NCI-H2107 (cell line): ENCODE data around the gene CCDC116.
"Not testable (repeated sequence)": the region's sequence is repeated elsewhere in the genome, so short reads cannot be mapped to it uniquely, and the experiment has no call there.

Experiments
- DNase-seq: peaks from one replicate; lab custom pipeline; 2025; lab: John Stamatoyannopoulos, UW

Gene CCDC116, protein sequence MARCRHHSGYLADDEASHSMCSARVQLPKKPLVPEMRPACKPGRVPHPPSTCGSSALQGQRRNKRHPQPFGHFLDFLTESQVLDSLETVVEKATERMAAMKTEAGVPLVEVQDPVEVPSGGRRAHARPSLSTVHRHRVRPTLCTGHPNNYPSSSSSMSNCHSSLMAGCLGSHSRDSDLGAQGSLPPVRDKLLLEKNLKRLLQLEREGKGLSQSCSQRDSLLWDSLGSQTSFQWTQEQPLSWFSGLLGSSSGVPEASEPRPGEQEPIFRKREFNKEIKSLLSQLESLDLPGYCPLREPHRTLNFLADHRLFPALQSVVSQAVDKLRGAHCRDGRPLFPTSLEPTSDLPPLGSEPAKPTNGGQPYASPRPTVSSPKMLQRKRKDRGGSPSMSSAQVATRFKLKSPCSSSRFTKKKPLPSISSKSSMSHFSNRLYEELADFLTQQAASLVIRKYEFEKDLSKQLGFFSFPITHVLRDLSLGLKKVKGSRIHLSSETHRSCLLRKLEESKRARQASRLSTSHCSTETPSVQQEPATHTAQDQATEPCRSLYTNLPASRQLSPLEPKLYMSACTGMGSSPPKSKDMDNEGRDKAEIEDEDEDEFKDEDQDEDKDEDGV

DNA sequence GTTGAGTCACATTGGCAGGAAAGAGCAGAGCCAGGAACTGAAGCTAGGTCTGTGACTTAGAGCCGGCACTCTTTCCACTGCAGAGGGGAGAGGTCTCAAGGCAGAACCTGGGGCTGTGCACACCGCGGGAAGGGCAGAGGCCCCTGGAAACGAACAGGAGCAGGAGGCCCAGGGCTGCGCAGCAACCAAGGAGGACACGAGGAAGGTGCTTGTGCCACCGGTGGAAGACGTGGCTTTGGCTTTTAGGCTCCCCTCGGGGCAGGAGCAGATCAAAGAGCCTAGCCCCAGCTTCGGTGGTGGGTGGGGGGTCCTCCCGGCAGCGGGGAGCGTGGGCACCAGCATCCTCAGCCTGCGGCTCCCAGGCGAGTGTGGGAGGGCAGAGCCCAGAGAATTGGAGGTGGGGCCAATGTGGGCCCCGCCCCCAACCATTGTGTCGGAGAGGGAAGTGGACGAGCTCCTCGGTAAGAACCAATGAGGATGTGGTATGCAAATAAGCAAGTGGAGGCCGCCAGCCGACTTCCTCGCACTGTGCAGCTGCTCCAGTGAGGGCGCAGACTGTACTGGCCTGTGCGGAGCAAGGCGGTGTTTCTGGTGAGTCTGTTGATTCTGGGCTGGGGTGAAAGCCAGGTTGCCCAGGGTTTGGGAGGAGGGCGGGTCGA lies at the start of gene CCDC116:
CCDC116 (plus strand) TSS at position 524 of the 659 bp plus-strand sequence. CDS start 422 bp downstream, outside the sequence.
- no peak for DNase-seq

DNA sequence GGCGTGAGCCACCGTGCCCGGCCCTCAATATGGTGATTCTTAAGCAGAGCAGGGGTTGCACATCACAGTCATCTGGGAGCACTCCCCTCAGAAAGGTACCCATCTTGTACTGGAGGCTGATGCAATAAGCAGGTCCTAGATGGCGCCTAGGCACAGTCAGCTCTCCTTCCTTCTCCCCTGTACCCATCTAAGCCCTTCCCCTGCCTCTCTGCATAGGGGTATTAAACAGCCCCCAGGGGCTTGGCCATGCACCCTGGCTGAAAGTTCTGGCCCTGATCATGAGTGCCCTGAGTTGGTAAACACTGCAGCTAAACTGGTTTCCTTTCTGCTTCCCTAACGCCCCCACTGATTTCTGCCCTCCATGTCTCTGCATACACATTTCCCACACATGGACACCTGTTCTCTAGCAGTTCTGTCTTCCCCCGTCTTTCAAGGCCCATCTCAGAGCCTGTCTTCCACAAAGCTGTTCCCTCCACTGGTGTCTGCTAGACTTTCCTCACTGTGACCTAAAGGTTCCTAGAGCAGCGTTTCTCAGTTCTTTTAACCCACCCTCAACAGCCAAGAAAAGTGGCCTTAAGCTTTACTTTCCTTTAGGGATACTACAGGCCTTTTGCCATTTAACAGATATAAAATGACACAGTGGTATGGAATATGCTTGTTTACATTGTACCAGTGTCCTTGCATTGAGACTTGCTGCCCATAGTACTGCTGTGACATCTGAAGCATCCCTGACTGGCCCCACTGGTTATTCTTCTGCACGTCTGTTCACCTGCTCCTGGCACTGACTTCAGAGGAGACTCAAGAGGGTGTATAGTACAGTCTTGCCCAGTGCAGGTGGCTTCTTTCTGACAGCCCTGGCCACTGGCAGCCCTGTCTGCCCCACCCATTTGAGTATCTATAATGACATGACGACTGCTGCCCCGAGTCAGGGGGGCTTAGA lies 49.5 kb upstream of the CCDC116 start:
- no peak for DNase-seq

DNA sequence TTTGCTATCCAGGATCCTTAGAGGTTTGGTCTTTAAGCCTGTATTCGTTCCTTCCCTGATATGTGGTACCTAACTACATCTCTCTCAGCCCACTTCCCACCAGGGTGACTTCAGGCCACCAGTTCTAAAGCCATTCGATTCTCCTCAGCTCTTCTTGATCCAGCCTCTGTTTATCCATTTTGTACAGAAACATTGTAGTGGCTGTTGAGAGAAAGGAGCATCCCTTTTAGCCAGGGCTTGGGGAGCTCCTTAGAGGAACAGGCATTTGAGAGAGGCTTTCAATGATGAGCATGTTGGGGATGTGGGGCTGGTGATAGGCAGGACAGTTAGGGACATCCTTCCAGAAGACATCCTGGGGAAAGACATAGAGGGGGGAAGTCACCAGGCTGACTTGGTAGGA lies 47.2 kb upstream of the CCDC116 start:
- DNase-seq, result no peak

DNA sequence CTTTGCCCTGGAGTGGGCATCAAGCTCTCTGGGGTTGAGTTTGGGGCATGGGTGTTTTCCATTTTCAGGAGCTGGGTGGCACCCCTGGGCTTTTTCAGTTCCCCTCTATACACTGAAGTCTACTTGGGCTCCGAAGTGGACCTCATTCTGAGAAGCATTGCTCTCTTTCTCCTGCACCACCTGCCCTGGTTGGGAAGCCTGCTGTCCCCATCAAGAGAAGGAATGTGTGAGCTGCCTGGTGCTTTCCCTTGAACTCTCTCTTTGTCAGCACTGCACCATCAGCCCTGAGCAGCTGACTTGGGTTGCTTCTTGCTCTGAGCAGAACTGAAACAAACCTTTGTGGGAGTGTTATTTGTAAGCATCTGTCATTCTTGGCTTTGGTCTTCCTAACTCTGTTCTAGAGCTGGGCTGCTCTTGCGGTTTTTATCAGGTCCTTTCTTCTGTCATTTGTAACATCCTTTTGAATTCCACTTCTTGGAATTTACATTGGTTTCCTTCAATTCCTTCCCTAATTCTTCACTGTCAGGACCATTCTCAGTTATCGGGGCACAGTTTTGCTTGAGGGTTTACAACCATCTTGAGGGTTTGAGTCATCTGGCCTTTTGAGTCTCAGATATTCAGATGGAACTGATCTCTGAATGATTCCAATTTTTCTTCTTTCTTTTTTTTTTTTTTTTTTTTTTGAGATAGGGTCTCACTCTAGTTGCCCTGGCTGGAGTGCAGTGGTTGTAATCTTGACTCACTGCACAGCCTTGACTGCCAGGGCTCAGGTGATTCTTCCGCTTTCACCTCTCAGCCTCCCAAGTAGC lies 44.6 kb upstream of the CCDC116 start:
- DNase-seq, result no peak

DNA sequence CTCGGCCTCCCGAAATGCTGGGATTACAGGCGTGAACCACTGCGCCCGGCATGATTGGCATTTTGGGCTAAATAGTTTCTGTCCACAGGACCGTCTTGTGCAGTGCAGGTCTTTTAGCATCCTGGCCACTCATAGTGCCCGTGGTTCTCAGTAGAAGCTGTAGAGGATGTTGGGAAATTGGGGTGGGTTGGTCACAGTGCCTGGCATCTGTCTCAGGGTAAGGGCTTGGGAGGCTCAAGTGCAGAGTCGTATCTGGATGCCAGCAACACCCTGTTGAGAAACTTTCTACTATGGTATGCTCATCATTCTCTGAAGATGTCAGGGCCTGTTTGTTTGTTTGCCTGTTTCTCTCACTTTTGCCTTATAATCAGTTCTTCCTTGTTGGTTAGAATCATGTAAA lies 43.2 kb upstream of the CCDC116 start:
- no peak for DNase-seq

DNA sequence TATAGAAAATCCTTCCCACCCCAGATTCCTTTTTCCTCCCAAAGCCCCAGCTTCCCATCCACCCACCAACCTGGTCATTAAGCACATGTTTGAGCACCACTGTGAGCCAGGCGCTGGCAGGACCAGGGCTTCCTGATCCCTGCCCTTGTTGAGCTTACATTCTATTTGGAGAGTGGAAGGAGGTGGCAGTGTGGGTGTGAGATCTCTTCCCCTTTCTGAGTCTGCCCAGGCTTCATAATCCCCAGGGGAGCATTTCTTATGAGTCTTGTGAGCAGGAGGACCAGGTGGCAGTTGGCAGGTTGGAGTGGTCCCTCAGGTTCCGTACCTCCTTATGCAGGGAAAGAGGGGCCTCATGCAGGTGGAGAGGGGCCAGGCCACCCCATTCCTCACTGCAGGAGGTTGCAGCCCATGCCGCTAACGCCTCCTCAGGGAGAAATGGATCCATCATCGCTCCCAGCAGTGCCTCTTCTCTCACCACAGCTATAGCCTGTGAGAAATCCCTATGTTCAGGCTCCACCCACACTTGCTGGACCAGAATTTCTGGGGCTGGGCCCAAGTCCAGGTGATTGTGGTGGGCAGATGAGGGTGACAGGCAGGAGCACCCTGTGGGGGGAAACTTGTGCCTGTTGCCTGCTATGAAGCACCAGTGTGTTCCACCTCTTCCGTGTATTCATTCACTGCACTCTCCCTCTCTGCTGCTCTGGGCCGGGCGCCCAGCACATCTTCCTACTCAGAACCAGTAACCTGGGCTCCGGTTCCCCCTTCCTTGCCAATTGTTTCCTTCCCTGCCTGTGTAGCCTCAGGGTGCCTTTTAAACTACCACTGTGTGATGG lies 41.5 kb upstream of the CCDC116 start:
- no peak for DNase-seq

DNA sequence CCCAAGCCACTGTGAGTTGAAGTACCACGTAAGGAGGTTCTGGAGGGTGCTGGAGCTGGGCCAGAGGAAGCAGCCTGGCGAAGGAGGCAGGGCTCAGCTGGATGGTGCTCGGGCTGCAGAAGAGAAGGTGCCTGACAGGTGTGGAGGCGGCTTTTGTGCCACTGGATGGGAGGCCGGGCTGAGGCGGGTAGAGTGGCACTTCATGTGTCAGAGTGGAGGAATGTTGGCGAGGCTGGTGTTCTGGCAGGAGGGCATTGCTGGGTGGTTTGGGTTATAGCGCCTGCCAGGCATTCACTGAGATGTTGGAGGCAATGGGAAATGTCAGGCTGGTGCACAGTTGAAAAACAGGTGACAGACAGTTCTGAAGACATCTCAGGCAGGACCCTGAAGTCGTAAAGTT lies 40.9 kb upstream of the CCDC116 start:
- DNase-seq, result no peak

DNA sequence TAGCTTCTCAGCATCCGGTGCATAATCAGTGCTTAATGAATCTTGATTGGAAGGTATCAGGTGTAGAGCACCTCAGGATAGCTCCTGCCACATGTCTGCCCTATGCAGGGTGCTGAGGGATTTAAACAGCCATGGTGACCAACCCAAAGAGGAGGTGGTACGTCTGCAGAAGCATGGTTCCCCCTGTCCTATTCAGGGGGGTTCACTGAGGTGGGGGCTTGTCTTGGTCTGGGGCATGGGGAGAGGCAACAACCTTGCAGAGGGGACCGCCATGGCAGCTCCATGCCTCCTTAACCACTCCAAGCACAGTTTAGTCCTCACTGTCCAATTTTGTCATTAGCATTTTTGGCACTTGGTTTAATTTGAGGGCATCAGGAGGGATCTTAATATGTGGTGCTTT lies 40.1 kb upstream of the CCDC116 start:
- DNase-seq, result no peak

DNA sequence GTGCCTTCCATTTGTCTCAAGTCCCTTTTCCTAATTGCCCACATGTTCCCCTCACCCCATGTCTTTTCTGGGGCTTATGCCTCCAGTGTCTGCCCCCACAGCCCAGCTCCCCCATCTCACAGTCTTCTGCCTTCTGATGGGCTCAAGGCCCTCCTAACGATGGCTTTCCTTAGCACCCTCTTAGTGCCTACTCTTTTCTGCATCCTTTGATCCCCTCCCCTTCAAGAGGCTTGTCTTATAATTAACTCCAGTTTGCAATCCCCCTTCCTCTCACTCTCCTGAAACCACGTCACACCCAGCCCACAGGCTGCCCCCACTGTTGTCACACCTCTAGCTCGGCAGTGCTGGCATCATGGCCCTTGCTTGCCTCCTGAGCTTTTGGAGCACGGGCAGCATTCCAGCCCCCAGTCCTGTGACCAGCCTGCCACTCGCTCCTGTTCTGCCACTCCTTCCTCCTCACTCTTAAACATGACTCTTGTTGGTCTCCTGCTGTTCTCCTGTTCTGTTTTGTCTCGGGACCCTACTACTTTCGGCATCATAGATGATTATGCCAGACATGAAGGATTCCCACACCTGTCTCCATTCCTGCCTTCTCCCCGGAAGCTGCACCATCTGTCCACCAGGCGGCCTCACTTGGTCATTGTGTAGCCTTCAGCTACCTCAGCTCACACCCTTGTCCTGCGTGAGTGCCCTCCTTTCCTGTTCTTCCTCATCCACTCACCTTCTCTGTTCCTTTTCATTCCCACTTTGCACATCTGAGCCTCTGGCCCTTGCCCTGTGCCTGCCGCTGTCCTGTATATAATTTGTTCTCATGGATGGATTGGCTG lies 38.9 kb upstream of the CCDC116 start:
- DNase-seq, result no peak

DNA sequence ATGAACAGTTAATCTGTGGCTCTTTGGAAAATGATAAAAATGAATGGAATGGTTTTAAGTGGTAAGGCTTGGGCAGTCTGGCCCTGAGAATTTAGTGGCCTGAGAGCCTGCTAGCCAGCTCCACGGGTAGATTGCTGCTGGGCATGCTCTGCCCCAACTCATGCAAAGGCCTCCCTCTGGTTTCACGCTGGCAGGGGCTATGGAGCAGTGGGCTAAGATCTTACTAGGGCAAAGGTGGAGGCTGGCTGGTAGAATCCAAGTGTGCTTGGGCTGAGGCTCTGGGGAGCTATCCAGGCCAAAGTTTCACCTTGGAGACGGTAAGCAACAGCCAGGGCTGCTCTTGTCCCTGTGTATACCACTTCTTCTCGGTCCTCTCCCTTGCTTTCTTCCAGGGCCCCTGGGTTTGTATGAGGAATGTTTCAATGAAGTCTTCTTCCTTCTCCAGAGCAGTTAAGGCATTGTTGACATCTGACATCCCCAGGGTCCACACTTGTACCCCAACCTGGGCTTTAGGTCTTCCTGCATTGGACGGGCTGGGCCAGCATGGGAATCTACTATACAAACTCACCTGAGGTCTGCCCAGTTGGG lies 37.6 kb upstream of the CCDC116 start:
- no peak for DNase-seq

DNA sequence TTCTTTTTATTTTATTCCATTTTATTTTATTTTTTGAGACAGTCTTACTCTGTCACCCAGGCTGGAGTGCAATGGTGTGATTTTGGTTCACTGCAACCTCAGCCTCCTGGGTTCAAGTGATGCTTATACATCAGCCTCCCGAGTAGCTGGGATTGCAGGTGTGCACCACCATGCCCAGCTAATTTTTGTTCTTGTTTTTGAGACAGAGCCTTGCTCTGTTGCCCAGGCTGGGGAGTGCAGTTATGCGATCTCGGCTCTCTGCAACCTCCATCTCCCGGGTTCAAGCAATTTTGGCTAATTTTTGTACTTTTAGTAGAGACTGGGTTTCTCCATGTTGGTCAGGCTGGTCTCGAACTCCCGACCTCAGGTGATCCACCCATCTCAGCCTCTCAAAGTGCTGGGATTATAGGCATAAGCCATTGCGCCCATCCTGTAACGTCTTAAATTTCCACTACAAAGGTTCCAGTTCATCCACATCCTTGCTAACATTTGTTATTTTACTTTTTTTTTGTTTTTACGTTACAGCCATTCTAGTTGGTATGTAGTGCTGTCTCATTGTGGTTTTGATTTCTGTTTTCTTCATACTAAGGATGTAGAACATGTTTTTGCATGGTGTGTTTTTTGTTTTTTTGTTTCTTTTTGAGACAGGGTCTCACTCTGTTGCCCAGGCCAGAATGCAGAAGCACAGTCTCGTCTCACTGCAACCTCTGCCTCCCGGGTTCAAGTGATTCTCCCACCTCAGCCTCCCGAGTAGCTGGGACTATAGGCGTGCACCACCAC lies 36.0 kb upstream of the CCDC116 start:
- DNase-seq, result not testable (repeated sequence)

DNA sequence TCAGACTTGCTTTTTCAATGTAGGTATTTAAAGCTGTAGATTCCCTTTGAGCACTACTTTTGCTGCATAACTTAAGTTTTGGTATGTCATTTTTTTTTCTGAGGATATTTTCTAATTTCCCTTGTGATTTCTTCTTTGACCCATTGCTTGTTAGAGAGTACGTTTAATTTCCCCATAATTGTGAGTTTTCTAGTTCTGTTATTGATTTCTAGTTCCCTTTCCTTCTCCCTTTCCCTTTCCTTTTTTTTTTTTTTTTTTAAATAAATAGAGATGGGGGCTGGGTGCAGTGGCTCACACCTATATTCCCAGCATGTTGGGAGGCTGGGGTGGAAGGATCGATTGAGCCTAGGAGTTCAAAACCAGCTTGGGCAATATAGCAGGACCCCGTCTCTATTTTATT lies 34.3 kb upstream of the CCDC116 start:
- no peak for DNase-seq

DNA sequence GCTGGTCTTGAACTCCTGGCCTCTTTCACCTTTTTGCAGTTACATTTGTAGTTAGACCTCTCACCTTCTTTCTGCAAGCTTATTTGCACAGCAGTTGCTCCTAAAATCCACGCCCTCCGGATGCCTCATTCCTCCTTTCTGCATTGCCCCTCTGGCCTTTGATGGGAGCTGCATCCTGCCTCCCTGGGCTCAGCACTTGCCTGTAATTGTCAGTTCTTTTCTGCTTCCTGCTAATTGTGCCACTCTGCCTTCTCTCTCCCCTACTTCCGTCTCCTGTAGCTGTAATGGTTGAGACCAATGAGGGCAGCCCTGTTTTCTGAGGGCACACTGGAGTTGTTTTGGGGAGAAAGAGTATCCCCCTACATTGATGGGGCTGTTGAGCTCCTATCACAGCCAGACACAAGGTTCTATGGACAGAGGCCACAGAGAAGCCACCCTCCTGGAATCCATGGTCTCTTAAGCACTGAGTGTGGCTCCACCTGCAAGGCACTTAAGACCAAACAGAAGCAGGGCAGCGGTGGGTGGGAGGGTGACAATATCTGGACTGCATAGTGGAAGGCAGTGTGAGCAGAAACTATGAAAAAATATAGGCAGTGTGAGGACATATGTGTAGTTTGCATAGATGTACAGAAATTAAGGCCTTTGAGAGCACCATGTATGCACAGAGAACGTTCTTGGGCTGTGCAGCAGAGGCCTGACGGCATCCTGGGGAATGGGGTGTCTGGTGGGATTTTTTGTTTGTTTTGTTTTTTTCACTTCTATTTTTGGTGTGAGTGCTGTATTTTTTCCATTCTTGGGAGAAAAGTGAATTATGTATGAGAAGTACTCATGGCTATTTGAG lies 33.3 kb upstream of the CCDC116 start:
- no peak for DNase-seq

DNA sequence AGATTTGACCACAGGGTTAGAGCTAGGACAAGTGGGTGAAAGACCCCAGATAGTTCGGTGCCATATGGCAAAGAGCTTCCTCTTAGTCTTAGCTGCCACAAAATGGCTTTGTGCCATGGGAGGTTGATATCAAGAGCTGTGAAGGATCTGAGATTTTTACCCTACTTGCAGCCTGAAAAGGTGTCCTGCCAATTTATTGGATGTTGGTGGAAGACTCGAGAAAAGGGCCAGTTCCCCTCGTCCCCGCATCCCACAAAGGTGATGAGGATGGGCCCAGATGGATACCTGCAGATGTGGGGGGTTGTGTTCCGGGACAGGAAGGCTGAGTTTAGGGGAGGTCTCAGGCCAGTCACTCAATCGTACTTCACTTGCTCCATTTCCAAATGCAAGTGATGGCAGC lies 30.0 kb upstream of the CCDC116 start:
- no peak for DNase-seq

DNA sequence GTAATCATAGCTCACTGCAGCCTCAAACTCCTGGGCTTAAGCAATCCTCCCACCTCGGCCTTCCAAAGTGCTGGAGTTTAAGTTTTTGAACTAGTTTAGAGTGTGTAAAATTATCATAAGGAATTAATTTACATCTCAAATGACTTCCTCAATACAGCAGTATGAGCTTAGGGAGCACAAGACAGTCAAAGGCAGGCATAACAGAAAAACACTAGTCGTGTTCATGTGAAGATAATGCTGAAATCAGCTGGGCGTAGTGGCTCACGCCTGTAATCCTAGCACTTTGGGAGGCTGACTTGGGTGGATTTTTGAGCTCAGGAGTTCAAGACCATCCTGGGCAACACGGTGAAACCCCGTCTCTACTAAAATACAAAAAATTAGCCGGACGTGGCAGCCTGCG lies 28.6 kb upstream of the CCDC116 start:
- DNase-seq, result no peak

DNA sequence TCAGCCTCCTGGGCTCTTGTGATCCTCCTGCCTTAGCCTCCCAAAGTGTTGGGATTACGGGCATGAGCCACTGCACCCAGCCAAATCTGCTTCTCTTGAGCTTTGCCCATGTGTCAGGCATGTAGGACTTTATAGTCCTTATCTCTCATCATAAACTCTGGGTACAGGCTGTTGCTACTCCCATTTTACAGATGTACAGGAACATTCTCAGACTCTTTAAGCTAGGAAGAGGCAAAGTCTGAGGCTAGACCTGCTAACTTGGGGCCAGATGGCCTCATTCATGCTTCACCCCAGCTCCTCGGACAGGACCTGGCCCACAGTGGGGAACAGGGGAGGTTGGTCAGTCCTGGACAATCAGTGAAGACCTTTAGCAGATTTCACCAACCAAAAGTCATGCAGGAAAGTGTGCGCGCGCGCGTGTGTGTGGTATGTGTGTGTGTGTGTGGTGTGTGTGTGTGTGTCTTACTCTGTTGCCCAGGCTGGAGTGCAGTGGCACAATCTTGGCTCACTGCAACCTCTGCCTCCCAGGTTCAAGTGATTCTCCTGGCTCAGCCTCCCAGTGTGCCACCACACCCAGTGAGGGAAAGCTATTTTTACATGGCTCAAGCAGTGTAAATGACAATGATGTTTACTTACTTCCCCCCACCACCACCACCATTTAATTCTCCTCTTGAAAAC lies 26.5 kb upstream of the CCDC116 start:
- DNase-seq, result no peak

DNA sequence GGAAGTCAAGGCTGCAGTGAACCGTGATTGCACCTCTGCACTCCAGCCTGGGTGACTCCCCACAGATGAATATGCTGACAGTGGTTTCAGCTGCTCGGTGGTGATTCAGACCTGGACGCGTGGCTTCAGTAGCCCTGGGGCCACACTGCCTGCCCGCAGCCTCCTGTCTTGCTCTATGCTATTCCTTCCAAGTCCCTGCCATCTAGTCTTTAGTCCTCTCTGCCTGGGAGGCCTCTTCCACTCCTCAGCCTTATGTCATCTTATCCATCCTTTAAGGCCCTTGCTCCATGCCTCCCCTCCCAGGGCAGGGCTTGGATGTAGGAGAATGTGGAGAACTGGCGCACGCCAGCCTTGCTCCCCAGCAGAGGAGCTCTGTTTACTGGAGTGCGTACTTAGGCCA lies 25.8 kb upstream of the CCDC116 start:
- DNase-seq, result no peak
